Measurements from ENCODE around the gene ERI2.
A peak's percentile ranks its signal among the peaks of the same experiment; 100 is the strongest.
"Not testable (repeated sequence)": the region's sequence is repeated elsewhere in the genome, so short reads cannot be mapped to it uniquely, and the experiment has no call there.

The ERI2 gene

DNA sequence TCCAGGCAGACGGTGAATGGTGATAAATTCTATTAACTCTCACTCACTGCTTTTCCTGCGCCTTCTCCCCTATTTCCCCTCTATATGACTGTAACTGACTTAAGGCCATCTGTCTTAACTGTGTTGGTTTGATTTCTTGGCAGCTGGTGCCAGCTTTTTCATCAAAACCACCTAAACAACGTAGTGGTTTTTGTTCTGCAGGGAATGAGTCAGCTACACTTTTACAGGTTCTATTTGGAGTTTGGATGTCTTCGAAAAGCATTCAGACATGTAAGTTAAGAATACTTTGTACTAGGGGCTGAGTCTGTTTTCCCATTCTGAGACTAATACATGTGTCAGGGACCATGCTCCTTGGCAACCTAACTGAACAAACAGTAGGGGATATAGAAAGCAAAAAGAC lies 8.5 kb upstream of the ERI2 start:
- DNase-seq (ENCODE audit: low read depth): no peak

DNA sequence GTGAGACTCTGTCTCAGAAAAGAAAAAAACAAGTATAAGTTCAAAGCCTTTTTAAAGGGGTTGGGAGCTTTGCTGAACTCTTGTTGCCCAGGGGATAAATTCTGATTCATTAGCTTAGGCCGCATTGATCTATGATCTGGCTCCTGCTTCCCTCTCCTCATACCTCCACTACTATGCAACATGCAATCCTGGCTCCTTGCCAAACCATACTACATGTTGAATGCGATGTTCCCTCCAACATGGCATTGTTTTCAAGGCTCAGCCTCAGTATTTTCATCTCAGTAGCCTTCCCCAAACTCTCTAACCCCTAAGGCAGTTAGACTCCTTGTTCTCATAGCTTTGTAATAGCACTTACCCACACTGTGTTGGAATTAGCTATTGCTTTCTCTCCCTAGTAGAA lies 6.2 kb upstream of the ERI2 start:
- DNase-seq (ENCODE audit: low read depth): no peak

GRCh38 chr16:20811889-20812439 lies 5.7 kb upstream of the ERI2 start:
- DNase-seq (ENCODE audit: low read depth): no peak

GRCh38 chr16:20807862-20808261 lies 1.6 kb upstream of the ERI2 start:
- DNase-seq (ENCODE audit: low read depth): no peak

DNA sequence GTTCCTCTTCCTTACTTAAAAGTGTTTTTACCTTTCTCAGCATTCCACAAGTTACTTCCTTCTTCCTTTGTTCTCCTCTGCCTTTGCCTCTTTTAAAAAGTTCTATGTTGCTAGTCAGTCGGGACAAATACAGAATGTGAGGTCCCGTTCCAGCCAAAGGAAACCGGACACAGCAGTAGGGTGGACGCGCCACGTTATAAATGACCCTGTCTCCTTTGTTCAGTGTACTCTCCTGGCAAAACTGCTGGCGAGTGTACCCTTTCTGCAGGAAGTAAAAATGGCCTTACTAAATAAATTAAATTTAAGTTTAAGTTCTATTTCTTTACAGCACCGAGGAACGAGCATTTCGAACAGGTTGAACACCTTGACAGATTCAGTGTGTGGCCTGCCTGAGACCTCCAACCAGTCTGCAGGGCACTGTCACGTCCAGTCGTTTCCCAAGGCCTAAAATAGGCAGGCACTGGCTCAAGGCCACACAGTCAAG lies 546 bp downstream of the ERI2 start:
- not testable (repeated sequence) for DNase-seq (ENCODE audit: low read depth)

- no peak for DNase-seq (ENCODE audit: low read depth)
Observed at GRCh38 chr16:20803561-20804214, 2.6 kb downstream of the ERI2 start.

- no peak for DNase-seq (ENCODE audit: low read depth)
Observed at GRCh38 chr16:20803192-20803560, 3.1 kb downstream of the ERI2 start.

GRCh38 chr16:20801278-20801677 lies 5.0 kb downstream of the ERI2 start:
- no peak for DNase-seq (ENCODE audit: low read depth)

GRCh38 chr16:20799599-20799998 lies 6.7 kb downstream of the ERI2 start:
- DNase-seq (ENCODE audit: low read depth): no peak

DNA sequence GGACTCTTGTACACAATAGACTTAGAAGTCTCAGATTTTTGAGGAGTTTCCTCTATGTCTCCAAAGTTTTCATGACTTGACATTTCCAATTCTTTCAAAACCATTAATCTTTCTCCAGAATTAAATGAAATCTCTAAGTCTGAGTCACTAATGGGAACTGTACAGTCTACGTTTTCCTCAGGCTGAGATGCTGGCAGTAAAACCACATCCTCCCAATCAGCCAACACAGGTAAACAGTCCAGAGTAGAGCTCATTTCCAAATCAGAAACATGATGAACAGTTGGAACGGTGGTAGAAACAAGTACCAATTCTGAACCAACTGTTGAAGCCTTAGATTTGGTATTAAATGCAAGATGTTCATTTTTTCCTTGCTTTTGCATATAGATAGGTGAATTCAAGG lies 7.9 kb downstream of the ERI2 start:
- DNase-seq (ENCODE audit: low read depth): no peak

DNA sequence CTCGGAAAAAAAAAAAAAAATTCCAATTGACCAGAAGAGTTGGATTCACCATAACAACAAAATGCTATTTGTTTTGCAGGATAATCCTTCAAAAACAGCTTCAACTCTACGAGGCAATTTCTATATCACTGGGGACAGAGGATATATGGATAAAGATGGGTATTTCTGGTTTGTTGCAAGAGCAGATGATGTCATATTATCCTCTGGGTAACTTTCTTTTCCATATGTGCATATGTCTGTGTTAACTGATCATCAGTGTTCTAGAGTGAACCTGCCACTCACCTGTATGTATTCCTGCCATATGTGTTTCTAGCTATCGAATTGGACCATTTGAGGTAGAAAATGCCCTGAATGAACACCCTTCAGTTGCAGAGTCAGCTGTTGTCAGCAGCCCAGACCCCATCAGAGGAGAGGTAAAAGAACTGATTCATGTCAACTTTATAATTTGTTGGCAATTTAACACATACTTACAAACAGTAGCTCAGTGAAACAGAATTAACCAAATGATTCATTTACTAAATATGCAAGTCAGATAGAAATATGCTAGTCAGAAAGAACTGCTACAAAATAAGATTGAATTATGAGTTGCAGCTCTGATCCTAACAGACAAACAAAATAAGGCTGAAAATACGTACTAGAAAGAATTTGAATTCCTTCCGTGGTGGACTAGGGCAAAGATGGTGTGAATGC lies 14.2 kb downstream of the ERI2 start:
- no peak for DNase-seq (ENCODE audit: low read depth)

DNA sequence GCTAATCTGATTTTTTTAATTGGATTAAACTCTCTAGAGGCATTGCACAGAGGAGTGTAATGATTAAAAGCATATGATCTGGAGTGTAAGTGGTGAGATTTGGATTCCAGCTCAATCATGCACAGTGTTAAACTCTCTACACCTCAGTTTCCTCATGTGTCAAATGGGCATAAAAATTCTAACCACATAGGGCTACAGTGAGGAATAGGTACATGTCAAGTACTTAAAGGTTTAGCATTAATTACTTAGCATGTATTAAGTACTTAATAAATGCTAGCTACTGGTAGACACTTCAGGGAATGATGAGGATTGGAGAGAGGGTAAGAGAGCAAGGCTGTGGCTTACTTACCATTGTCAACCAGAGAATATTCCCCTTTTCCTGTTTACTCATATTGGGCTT lies 17.1 kb downstream of the ERI2 start:
- DNase-seq (ENCODE audit: low read depth): no peak

GRCh38 chr16:20784204-20784603 lies 22.1 kb downstream of the ERI2 start:
- no peak for DNase-seq (ENCODE audit: low read depth)

DNA sequence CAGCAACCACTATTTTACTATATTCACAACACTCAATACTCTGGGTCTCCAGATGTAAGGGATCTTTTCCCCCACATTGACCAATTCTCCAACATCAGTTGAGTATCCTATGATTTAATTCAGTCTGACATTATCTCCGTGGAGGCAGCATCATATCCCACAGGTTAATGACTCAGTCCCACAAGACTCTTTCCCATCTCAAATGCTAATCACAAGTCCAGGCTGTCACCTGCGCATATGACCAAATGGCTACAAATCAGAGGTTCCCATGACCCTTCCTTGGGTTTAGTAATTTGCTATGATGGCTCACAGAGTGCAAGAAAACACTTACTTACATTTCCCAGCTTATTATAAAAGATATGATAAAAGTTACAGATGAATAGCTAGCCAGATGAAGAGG lies 23.8 kb downstream of the ERI2 start:
- DNase-seq (ENCODE audit: low read depth): no peak

DNA sequence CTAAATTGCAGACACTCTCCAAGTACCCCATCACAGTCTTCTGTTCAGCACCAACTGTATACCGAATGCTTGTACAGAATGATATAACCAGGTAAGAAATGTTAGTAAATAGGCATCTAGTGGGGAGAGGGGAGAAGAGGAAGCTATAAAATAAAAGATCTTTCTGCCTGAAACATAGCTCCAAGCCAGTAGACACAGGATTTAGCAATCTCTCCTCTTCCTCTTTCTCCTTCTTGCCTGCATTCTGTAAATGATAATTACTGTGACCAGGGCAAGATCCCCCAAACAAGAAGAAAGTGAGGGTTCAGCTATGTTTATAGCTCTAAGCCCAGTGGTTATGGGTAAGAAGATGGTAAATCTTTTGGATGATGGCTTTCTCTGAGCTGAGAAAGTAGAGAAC lies 24.6 kb downstream of the ERI2 start:
- no peak for DNase-seq (ENCODE audit: low read depth)

GRCh38 chr16:20774703-20775362 lies 31.4 kb downstream of the ERI2 start:
- DNase-seq (ENCODE audit: low read depth): peak; percentile 16

DNA sequence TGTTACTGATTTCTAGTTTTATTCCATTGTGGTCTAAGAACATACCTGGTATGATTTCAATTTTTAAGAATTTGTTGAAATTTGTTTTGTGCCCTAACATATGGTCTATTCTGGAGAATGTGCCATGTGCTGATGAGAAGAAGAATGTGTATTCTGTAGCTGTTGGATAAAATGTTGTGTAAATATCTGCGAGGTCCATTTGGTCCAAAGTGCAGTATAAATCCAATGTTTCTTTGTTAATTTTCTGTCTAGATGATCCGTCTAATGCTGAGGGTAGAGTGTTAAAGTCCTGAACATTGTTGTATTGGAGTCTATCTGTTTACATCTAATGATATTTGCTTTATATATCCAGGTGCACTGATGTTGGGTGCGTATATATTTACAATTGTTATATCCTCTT lies 32.6 kb downstream of the ERI2 start:
- DNase-seq (ENCODE audit: low read depth): no peak

GRCh38 chr16:20768818-20769217 lies 37.5 kb downstream of the ERI2 start:
- DNase-seq (ENCODE audit: low read depth): no peak

DNA sequence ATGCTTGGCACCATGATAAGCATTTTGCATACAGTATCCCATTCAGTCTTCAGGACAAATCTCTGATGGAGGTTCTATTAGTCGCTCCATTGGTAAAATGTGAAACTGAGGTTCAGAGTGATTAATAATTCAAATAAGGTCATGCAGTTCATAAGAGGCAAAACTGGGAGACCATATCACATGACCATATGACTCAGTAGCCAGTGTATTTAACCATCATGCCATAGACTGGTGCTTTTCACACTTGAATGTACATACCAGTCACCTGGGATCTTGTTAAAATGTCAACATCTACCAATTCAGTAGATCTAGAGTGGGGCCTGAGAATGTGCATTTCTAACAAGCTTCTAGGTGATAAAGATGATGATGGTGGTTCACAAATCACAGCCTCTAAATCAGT lies 38.2 kb downstream of the ERI2 start:
- DNase-seq (ENCODE audit: low read depth): no peak

- DNase-seq (ENCODE audit: low read depth): no peak
Observed at GRCh38 chr16:20767577-20767976, 38.7 kb downstream of the ERI2 start.

GRCh38 chr16:20766294-20766693 lies 40.0 kb downstream of the ERI2 start:
- DNase-seq (ENCODE audit: low read depth): no peak

DNA sequence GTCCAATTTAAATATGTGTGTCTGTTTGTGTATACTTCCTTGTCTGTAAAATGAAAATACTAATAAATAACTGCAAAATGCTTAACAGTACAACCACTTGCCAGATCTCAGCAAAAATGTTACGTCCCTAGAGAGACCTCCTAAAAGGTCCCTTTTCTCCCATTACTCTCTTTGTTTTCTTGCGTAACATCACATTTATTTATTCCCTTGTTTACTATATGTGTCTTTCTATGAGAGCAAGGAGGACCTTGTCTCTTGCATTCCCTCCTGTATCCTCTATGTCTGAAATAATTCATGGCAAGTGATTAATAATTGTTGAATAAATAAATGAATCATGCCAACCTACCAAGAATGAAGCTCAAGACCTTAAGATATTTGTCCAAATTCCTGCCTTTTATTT lies 40.5 kb downstream of the ERI2 start:
- no peak for DNase-seq (ENCODE audit: low read depth)

DNA sequence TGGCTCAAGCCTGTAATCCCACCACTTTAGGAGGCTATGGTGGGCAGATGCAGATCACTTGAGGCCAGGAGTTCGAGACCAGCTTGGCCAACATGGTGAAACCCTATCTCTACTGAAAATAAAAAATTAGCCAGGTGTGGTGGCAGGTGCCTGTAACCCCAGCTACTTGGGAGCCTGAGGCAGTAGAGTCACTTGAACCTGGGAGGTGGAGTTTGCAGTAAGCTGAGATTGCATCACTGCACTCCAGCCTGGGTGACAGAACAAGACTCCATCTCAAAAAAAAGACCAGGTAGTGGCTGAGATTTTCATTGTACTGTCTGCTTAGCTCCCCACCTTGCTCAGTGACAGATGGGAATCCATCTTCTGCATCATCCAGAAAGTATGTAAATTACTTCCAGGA lies 41.8 kb downstream of the ERI2 start:
- not testable (repeated sequence) for DNase-seq (ENCODE audit: low read depth)
